GM13976 (cell line): ENCODE results near the gene ACP3.

Source experiments
- DNase-seq: peaks from one replicate; pipeline ENCODE4 v3.0.0; 2012; ENCODE audit warnings: low spot score
- in situ Hi-C: fragments of 300-500 bp; cut with MboI; formaldehyde crosslinking; loops from one replicate; pipeline ENCODE4 v1.12.0; 2022; ENCODE audit warnings: low sequenced_read_pairs, mixed read lengths, inconsistent platforms; ENCODE audit not compliant: unreplicated experiment
- TF ChIP-seq, protein P1 (sequence below): IDR thresholded peaks from 2 replicates; pipeline ENCODE4 v1.5.1; 2012; ENCODE audit warnings: borderline replicate concordance, mild to moderate bottlenecking; ENCODE audit not compliant: insufficient read depth; ENCODE audit errors: extremely low read depth, missing control alignments, control extremely low read depth

ACP3 gene

DNA sequence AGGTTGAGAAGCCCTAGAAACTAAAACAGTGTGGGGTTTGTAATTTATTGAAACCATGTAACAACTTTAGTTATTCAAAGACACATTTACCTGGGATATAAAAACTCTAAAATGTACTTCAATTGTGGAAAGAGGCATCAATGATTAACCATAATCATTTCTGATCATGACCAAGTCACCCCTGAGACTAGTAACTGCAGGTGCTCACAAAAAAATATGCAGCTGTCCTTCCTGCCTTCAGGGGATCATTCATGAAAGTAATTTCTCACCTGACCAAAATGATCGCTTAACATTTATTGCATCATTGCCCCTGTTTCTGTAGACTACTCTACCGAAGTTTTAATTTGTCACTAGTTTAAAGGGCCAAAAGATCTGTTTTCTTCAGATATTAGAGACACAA is 9.0 kb downstream of the ACP3 start:
- no peak for DNase-seq
- TF ChIP-seq, protein P1, sequence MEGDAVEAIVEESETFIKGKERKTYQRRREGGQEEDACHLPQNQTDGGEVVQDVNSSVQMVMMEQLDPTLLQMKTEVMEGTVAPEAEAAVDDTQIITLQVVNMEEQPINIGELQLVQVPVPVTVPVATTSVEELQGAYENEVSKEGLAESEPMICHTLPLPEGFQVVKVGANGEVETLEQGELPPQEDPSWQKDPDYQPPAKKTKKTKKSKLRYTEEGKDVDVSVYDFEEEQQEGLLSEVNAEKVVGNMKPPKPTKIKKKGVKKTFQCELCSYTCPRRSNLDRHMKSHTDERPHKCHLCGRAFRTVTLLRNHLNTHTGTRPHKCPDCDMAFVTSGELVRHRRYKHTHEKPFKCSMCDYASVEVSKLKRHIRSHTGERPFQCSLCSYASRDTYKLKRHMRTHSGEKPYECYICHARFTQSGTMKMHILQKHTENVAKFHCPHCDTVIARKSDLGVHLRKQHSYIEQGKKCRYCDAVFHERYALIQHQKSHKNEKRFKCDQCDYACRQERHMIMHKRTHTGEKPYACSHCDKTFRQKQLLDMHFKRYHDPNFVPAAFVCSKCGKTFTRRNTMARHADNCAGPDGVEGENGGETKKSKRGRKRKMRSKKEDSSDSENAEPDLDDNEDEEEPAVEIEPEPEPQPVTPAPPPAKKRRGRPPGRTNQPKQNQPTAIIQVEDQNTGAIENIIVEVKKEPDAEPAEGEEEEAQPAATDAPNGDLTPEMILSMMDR = no peak
- in situ Hi-C loops = no loop called here

DNA sequence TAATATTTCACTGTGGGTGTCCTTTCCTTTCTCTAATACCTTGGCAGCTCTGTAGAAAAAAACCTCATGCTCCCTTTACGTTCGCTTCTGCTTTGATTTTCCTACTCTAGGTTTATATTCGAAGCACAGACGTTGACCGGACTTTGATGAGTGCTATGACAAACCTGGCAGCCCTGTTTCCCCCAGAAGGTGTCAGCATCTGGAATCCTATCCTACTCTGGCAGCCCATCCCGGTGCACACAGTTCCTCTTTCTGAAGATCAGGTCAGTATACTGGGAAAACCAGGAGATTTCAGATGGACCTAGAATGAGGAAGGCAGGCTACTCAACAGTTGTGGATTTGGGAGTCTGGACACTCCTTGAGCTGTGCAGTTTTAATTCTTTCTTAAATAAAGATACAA is 14.9 kb downstream of the ACP3 start:
- TF ChIP-seq, protein P1 = no peak
- in situ Hi-C loops = no loop called here
- DNase-seq = no peak

DNA sequence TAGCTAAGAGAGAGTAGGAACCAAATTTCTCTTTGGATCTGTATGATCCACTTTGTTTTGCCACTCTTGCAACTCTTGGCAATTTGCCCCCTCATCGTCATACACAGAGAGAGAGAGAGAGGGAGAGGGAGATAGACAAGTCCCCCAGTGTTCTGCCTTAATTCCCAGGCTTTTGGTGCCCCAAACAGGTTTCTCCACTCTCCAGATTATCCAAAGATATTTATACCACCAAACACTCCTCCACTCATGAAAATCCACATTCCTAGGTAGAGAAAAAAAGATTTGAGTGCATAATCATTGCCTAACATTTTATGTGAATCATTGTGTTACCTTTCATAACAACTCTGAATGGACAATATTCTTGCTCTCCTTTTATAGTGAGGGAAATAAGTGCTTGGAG is 15.3 kb downstream of the ACP3 start:
- in situ Hi-C loops = no loop called here
- DNase-seq = no peak

DNA sequence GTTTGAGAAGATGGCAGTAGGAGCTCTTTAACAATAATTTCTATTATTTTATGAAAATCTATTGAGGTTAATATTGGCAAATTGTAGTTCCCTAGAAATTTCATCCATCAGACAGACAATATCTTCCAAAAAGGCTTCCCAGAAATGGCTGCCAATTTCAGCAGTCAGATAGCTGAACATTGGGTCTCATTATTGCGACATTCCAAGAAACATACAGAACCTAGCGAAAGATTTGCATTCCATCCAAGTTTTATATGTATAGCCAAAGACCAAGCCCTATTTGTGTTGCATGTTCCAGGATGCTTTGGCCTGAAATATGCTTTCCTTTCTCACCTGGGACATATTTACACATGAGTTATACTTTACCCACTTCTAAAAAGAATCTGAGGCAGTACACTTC is 24.5 kb downstream of the ACP3 start:
- TF ChIP-seq, protein P1 = no peak
- in situ Hi-C loops = loop anchor here (10.0 kb wide), 1 partner anchor 87 kb away; no protein-coding TSS in a partner anchor
- no peak for DNase-seq

More for the DNA sequence above, 15.3 kb downstream of the ACP3 start:
- TF ChIP-seq, protein P1 = no peak

DNA sequence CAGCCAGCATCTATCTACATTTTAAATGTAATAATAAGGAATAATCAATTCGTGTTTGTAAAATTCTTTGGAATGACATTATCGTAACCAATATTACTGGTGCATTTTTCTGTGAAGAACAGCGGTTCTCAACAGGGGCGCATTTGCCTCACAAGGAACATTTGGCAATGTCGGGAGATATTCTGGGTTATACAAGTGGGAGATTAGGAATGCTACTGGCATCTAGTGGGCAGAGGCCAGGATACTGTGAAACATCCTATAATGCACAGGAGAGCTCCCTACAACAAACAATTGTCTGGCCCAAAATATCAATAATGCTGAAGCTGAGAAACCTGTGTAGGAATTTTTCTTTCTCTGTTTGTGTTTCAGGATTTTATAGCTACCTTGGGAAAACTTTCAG is 25.0 kb downstream of the ACP3 start:
- in situ Hi-C loops = loop anchor here (10.0 kb wide), 1 partner anchor 87 kb away; no protein-coding TSS in a partner anchor
- TF ChIP-seq, protein P1 = no peak
- no peak for DNase-seq

DNA sequence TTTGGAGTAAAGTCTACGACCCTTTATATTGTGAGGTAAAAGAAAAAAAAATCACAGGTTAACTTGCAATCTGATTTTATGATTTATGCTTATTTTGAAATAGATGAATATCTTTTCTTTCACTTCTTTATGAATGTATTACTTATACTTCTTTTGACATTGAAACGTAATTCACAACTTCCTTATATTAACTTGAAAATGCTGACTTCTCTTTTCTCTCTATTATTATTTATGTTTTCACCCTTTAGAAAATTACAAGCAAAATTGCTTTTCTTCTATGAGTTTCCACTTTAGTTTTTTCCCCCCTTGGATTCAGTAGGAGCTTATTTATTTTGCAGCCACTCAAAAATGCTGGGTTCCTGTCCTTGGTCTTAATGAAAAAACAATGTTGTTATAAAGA is 25.4 kb downstream of the ACP3 start:
- in situ Hi-C loops = loop anchor here (10.0 kb wide), 1 partner anchor 88 kb away; no protein-coding TSS in a partner anchor
- TF ChIP-seq, protein P1 = no peak
- DNase-seq = no peak
